Keratinocyte (primary cell): ENCODE results near the gene EIF3D. TPM values are rescaled to one million over a fixed set of nuclear protein-coding genes. Genes with fewer than 3 reads are reported as not detected.
"Not testable (repeated sequence)": the region's sequence is repeated elsewhere in the genome, so short reads cannot be mapped to it uniquely, and the experiment has no call there.

Source experiments
- DNase-seq: peaks from one replicate; pipeline ENCODE4 v3.0.0-alpha.2; 2011; ENCODE audit warnings: low read depth, missing footprints, low spot score
- FAIRE-seq: peaks from 2 replicates; lab custom pipeline; 2011; peaks lifted over from hg19 to GRCh38; lab: Jason Lieb, UNC
- H2AFZ ChIP-seq: 2 replicates; pipeline ENCODE4 v1.6.0; 2012; ENCODE audit warnings: low read length, control low read depth, inconsistent platforms; ENCODE audit not compliant: control insufficient read depth
- H3K27ac ChIP-seq: 2 replicates; pipeline ENCODE4 v1.5.1; 2011; ENCODE audit warnings: low read length; ENCODE audit not compliant: control insufficient read depth, insufficient read depth
- H3K27me3 ChIP-seq: 3 replicates; pipeline ENCODE4 v1.6.0; 2011; ENCODE audit warnings: low read length; ENCODE audit not compliant: control insufficient read depth, insufficient read depth; ENCODE audit errors: extremely low read depth
- H3K36me3 ChIP-seq, 2 experiments: 2 replicates in 1 of 2; 3 replicates in 1 of 2; pipeline ENCODE4 v1.5.1; 2011; ENCODE audit warnings: low read length in 2 of 2, mild to moderate bottlenecking in 1 of 2; ENCODE audit not compliant: control insufficient read depth in 2 of 2, insufficient read depth in 2 of 2; ENCODE audit errors: extremely low read depth in 1 of 2
- H3K4me1 ChIP-seq: 3 replicates; pipeline ENCODE4 v1.5.1; 2011; ENCODE audit warnings: low read length; ENCODE audit not compliant: control insufficient read depth, insufficient read depth; ENCODE audit errors: extremely low read depth
- H3K4me2 ChIP-seq: 3 replicates; pipeline ENCODE4 v1.6.0; 2011; ENCODE audit warnings: low read depth, low read length; ENCODE audit not compliant: control insufficient read depth, insufficient read depth; ENCODE audit errors: extremely low read depth
- H3K4me3 ChIP-seq, 3 experiments: fragments of 200-600 bp in 1 of 3; sonication (generic) in 1 of 3; 2 replicates in 2 of 3; 3 replicates in 1 of 3; pipeline ENCODE4 v1.5.1; 2011 to 2016; ENCODE audit warnings: low read length in 3 of 3, mild to moderate bottlenecking in 3 of 3, control low read depth in 2 of 3, inconsistent platforms in 1 of 3, low read depth in 1 of 3, mixed read lengths in 1 of 3, mixed run types in 1 of 3, moderate library complexity in 1 of 3; ENCODE audit not compliant: control insufficient read depth in 2 of 3, insufficient read depth in 2 of 3; ENCODE audit errors: extremely low read depth in 1 of 3
- H3K79me2 ChIP-seq: 2 replicates; pipeline ENCODE4 v1.6.0; 2012; ENCODE audit warnings: low read length; ENCODE audit not compliant: control insufficient read depth, insufficient read depth
- H3K9ac ChIP-seq: 3 replicates; pipeline ENCODE4 v1.6.0; 2011; ENCODE audit warnings: low read length; ENCODE audit not compliant: control insufficient read depth, insufficient read depth; ENCODE audit errors: extremely low read depth
- H3K9me1 ChIP-seq: 3 replicates; pipeline ENCODE4 v1.6.0; 2011; ENCODE audit warnings: low read length; ENCODE audit not compliant: control insufficient read depth, insufficient read depth; ENCODE audit errors: extremely low read depth
- H3K9me3 ChIP-seq: 2 replicates; pipeline ENCODE4 v1.5.1; 2012; ENCODE audit warnings: low read depth, low read length; ENCODE audit not compliant: control insufficient read depth
- H4K20me1 ChIP-seq: 3 replicates; pipeline ENCODE4 v1.6.0; 2011; ENCODE audit warnings: low read length; ENCODE audit not compliant: control insufficient read depth, insufficient read depth; ENCODE audit errors: extremely low read depth
- CTCF ChIP-seq, 3 experiments: IDR thresholded peaks in 1 of 3; conservative IDR thresholded peaks in 1 of 3; optimal IDR thresholded peaks in 1 of 3; 2 replicates in 2 of 3; 3 replicates in 1 of 3; pipeline versions ENCODE3 to v1.5.1; 2011; ENCODE audit warnings: low read length in 3 of 3, mild to moderate bottlenecking in 3 of 3, moderate library complexity in 2 of 3, control low read depth in 1 of 3, inconsistent platforms in 1 of 3; ENCODE audit not compliant: insufficient read depth in 2 of 3; ENCODE audit errors: extremely low read depth in 1 of 3
- EZH2 ChIP-seq: IDR thresholded peaks from one replicate; pipeline ENCODE4 v1.6.1; 2012; ENCODE audit warnings: inconsistent platforms, mild to moderate bottlenecking, low read length, moderate library complexity
- dilution Hi-C: fragments of 300-500 bp; cut with MboI; formaldehyde crosslinking; loops from one replicate; pipeline ENCODE4 v1.7.0; 2020; ENCODE audit warnings: low sequenced_read_pairs; ENCODE audit not compliant: extremely low pct_ligation_motif_present
- polyA plus RNA-seq, 5 experiments: library from polyadenylated mRNA; depleted of rRNA in 3 of 5; stranded (reverse) in 3 of 5; stranded (forward) in 1 of 5; unstranded in 1 of 5; fragments of >200 nt; gene quantifications; 1 replicate in 1 of 5; 2 replicates in 3 of 5; 3 replicates in 1 of 5; pipeline versions ENCODE4 v1.2.1 to v1.2.3, GENCODE V29; 2011 to 2012; ENCODE audit warnings: missing spikeins in 2 of 5, low read depth in 1 of 5, low replicate concordance in 1 of 5

The EIF3D gene
- polyA plus RNA-seq, 1 donor (not counting 4 experiments of a cell fraction or from before 2014, with no cell fraction given), result 408 TPM

- FAIRE-seq, result no peak
- TF ChIP-seq CTCF (optimal IDR thresholded peaks at IDR 0.05 in 1 of 3, IDR thresholded peaks at IDR 0.05 in 1 of 3, conservative IDR thresholded peaks at IDR 0.05 in 1 of 3; ENCODE audit: extremely low read depth in 1 of 3, insufficient read depth in 2 of 3, low read length in 3 of 3), result no peak
- TF ChIP-seq EZH2, result no peak
Measured at GRCh38 chr22:36538529-36538928, 9.6 kb upstream of the EIF3D start.

GRCh38 chr22:36536717-36537116 lies 7.8 kb upstream of the EIF3D start:
- Histone ChIP-seq H3K4me3 (no peak overlapping the region), H3K27ac (no peak overlapping the region), H4K20me1 (no peaks in the 10 kb centered on the region), H3K4me2 (no peak overlapping the region), H3K36me3 (no peaks in the 10 kb centered on the region), H3K4me1 (peaks cover 8% of the 10 kb centered on the region), H3K79me2 (no peaks in the 10 kb centered on the region), H3K9me3 (no peaks in the 10 kb centered on the region), H3K9ac (no peak overlapping the region), H3K27me3 (no peaks in the 10 kb centered on the region), H2AFZ (no peak overlapping the region), H3K9me1 (no peaks in the 10 kb centered on the region)
- FAIRE-seq (no peak), DNase-seq (no peak)
- dilution Hi-C loops, result no loop called here
- TF ChIP-seq EZH2 (no peak), CTCF (optimal IDR thresholded peaks at IDR 0.05 in 1 of 3, IDR thresholded peaks at IDR 0.05 in 1 of 3, conservative IDR thresholded peaks at IDR 0.05 in 1 of 3; ENCODE audit: extremely low read depth in 1 of 3, insufficient read depth in 2 of 3, low read length in 3 of 3) (no peak)

More at GRCh38 chr22:36538529-36538928, 9.6 kb upstream of the EIF3D start:
- no peaks in the 10 kb centered on the region for H3K27me3 ChIP-seq
- no peak overlapping the region for H2AFZ ChIP-seq
- H4K20me1 ChIP-seq, result no peaks in the 10 kb centered on the region
- H3K4me2 ChIP-seq, result no peak overlapping the region
- H3K9ac ChIP-seq, result no peak overlapping the region
- H3K27ac ChIP-seq, result no peak overlapping the region
- H3K4me1 ChIP-seq, result peaks cover 14% of the 10 kb centered on the region
- H3K79me2 ChIP-seq, result no peaks in the 10 kb centered on the region
- dilution Hi-C loops, result no loop called here
- no peaks in the 10 kb centered on the region for H3K9me1 ChIP-seq
- H3K36me3 ChIP-seq, result no peaks in the 10 kb centered on the region
- no peaks in the 10 kb centered on the region for H3K9me3 ChIP-seq
- no peak overlapping the region for H3K4me3 ChIP-seq
- DNase-seq, result no peak

GRCh38 chr22:36533320-36533719 lies 4.4 kb upstream of the EIF3D start:
- dilution Hi-C loops, H3K27me3 ChIP-seq, H2AFZ ChIP-seq: not testable (repeated sequence)

More at GRCh38 chr22:36533320-36533719, 4.4 kb upstream of the EIF3D start:
- DNase-seq, H3K36me3 ChIP-seq, H4K20me1 ChIP-seq, H3K27ac ChIP-seq, H3K9me3 ChIP-seq, H3K4me3 ChIP-seq, H3K9me1 ChIP-seq, H3K4me1 ChIP-seq, H3K4me2 ChIP-seq, H3K79me2 ChIP-seq, FAIRE-seq, H3K9ac ChIP-seq: not testable (repeated sequence)
